ENCODE measurements around the gene GABRG3. TPM values are rescaled to one million over a fixed set of nuclear protein-coding genes. Genes with fewer than 3 reads are reported as not detected.

Gene GABRG3
- total RNA-seq, 1 donor = under 0.01 TPM

GRCh38 chr15:27550635-27551034, 579.7 kb downstream of the GABRG3 start:
- H3K4me1 ChIP-seq (ENCODE audit: insufficient read depth, low read length) = no peaks in the 10 kb centered on the region
- H3K27me3 ChIP-seq (ENCODE audit: insufficient read depth, low read length) = no peaks in the 10 kb centered on the region
- H3K9me3 ChIP-seq (ENCODE audit: low read depth, low read length) = no peaks in the 10 kb centered on the region
- H3K4me3 ChIP-seq (ENCODE audit: low read length) = no peak overlapping the region

DNA sequence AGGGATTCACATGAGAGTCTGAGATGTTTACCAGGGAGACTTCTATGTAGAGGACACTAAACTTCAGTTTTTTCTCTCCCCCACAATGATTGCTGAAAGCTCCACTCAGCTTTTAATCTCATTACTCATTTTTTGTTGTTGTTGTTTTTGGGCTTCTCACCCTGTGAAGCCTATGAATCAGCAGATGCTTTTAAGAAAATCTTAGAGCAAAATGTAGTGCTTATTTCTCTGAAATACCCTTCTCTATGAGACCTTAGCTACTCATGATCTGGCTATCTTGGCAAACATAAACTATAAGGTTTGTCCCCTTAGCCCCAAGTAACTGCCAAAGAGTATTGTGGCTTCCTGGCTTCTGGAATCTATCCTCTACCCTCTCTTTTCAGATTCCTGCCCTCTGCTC, 590.8 kb downstream of the GABRG3 start:
- Histone ChIP-seq H3K9me3 (ENCODE audit: low read depth, low read length) (peaks cover 23% of the 10 kb centered on the region), H3K4me1 (ENCODE audit: insufficient read depth, low read length) (no peaks in the 10 kb centered on the region), H3K27me3 (ENCODE audit: insufficient read depth, low read length) (no peaks in the 10 kb centered on the region), H3K4me3 (ENCODE audit: low read length) (no peak overlapping the region)

- H3K9me3 ChIP-seq (ENCODE audit: low read depth, low read length) = peaks cover 23% of the 10 kb centered on the region
- H3K4me1 ChIP-seq (ENCODE audit: insufficient read depth, low read length) = no peaks in the 10 kb centered on the region
- H3K27me3 ChIP-seq (ENCODE audit: insufficient read depth, low read length) = no peaks in the 10 kb centered on the region
- no peak overlapping the region for H3K4me3 ChIP-seq (ENCODE audit: low read length)
These were observed 592.9 kb downstream of the GABRG3 start for GRCh38 chr15:27563765-27564370.

GRCh38 chr15:27564656-27565055, 593.7 kb downstream of the GABRG3 start:
- H3K4me3 ChIP-seq (ENCODE audit: low read length) = no peak overlapping the region
- peaks cover 16% of the 10 kb centered on the region for H3K9me3 ChIP-seq (ENCODE audit: low read depth, low read length)
- H3K4me1 ChIP-seq (ENCODE audit: insufficient read depth, low read length) = no peaks in the 10 kb centered on the region
- no peaks in the 10 kb centered on the region for H3K27me3 ChIP-seq (ENCODE audit: insufficient read depth, low read length)

DNA sequence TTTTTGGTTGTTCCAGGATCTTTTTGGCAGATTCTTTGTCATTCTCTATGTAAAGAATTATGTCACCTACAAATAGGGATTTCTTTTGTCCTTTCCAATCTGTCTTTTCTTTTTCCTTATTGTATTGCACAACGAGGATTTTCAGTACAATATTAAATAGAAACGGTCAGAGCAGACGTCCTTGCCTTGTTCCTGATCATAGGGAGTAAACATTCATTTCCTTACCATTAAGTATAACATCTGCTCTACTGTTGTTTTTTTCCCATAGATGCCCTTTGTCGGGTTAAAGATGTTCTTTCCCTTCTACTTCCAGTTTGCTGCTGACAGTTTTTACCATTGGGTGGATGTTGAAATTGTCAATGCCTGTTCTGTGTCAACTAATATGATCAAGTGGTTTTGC, 599.8 kb downstream of the GABRG3 start:
- Histone ChIP-seq H3K4me3 (ENCODE audit: low read length) (no peak overlapping the region), H3K9me3 (ENCODE audit: low read depth, low read length) (no peaks in the 10 kb centered on the region)

GRCh38 chr15:27573805-27574485, 603.0 kb downstream of the GABRG3 start:
- Histone ChIP-seq H3K9me3 (ENCODE audit: low read depth, low read length) (no peaks in the 10 kb centered on the region), H3K27me3 (ENCODE audit: insufficient read depth, low read length) (no peaks in the 10 kb centered on the region), H3K4me1 (ENCODE audit: insufficient read depth, low read length) (no peaks in the 10 kb centered on the region), H3K4me3 (ENCODE audit: low read length) (no peak overlapping the region)

More for the DNA sequence above, 599.8 kb downstream of the GABRG3 start:
- Histone ChIP-seq H3K27me3 (ENCODE audit: insufficient read depth, low read length) (no peaks in the 10 kb centered on the region), H3K4me1 (ENCODE audit: insufficient read depth, low read length) (no peaks in the 10 kb centered on the region)

GRCh38 chr15:27574541-27575054, 603.6 kb downstream of the GABRG3 start:
- Histone ChIP-seq H3K9me3 (ENCODE audit: low read depth, low read length) (no peaks in the 10 kb centered on the region), H3K27me3 (ENCODE audit: insufficient read depth, low read length) (no peaks in the 10 kb centered on the region), H3K4me1 (ENCODE audit: insufficient read depth, low read length) (no peaks in the 10 kb centered on the region), H3K4me3 (ENCODE audit: low read length) (no peak overlapping the region)

- no peak overlapping the region for H3K4me3 ChIP-seq (ENCODE audit: low read length)
- H3K9me3 ChIP-seq (ENCODE audit: low read depth, low read length) = no peaks in the 10 kb centered on the region
- no peaks in the 10 kb centered on the region for H3K4me1 ChIP-seq (ENCODE audit: insufficient read depth, low read length)
- H3K27me3 ChIP-seq (ENCODE audit: insufficient read depth, low read length) = no peaks in the 10 kb centered on the region
These were observed 604.5 kb downstream of the GABRG3 start for GRCh38 chr15:27575521-27575920.

DNA sequence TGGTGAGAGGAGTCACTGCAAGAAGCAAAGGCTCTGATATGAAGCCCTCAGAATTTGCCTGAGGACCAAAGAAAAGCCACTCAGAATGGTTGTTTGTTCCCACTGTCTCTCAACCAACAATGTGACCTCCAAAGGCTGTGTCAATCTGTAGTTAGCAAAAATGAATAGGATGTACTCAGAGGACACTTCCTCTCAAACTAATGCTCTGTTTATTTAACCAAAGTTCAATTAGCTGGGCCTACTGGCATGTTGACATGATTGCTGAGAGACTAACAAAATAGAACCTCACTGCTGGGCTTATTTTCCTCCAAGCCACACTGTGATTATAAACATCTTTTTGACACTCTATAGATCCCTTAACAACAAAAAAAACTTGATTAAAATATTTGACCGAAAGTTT, 605.6 kb downstream of the GABRG3 start:
- no peaks in the 10 kb centered on the region for H3K4me1 ChIP-seq (ENCODE audit: insufficient read depth, low read length)
- no peak overlapping the region for H3K4me3 ChIP-seq (ENCODE audit: low read length)
- no peaks in the 10 kb centered on the region for H3K27me3 ChIP-seq (ENCODE audit: insufficient read depth, low read length)
- no peaks in the 10 kb centered on the region for H3K9me3 ChIP-seq (ENCODE audit: low read depth, low read length)

- H3K27me3 ChIP-seq (ENCODE audit: insufficient read depth, low read length) = no peaks in the 10 kb centered on the region
- no peaks in the 10 kb centered on the region for H3K9me3 ChIP-seq (ENCODE audit: low read depth, low read length)
- no peaks in the 10 kb centered on the region for H3K4me1 ChIP-seq (ENCODE audit: insufficient read depth, low read length)
- H3K4me3 ChIP-seq (ENCODE audit: low read length) = no peak overlapping the region
These were observed 608.8 kb downstream of the GABRG3 start for GRCh38 chr15:27579738-27580137.

GRCh38 chr15:27582726-27583410, 611.9 kb downstream of the GABRG3 start:
- H3K4me1 ChIP-seq (ENCODE audit: insufficient read depth, low read length) = no peaks in the 10 kb centered on the region
- no peak overlapping the region for H3K4me3 ChIP-seq (ENCODE audit: low read length)
- H3K27me3 ChIP-seq (ENCODE audit: insufficient read depth, low read length) = no peaks in the 10 kb centered on the region
- H3K9me3 ChIP-seq (ENCODE audit: low read depth, low read length) = no peaks in the 10 kb centered on the region

DNA sequence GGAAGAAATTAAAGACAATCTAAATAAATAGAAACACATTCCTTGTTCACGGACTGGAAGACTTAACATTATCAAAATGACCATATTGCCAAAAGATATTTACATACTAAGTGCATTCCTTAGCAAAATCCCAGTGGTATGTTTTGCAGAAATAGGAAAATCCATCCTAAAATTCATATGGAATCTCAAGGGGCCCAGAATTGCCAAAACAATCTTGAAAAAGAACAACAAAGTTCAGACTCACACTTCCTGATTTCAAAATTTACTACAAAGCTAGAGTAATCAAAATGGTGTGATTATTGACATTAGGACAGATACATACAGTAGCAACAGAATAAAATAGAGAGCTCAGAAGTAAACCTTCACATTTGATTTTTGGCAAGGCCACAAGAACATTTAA, 612.7 kb downstream of the GABRG3 start:
- H3K4me3 ChIP-seq (ENCODE audit: low read length) = no peak overlapping the region
- no peaks in the 10 kb centered on the region for H3K4me1 ChIP-seq (ENCODE audit: insufficient read depth, low read length)
- H3K9me3 ChIP-seq (ENCODE audit: low read depth, low read length) = no peaks in the 10 kb centered on the region
- no peaks in the 10 kb centered on the region for H3K27me3 ChIP-seq (ENCODE audit: insufficient read depth, low read length)

- Histone ChIP-seq H3K4me3 (ENCODE audit: low read length) (no peak overlapping the region), H3K27me3 (ENCODE audit: insufficient read depth, low read length) (no peaks in the 10 kb centered on the region), H3K4me1 (ENCODE audit: insufficient read depth, low read length) (no peaks in the 10 kb centered on the region), H3K9me3 (ENCODE audit: low read depth, low read length) (no peaks in the 10 kb centered on the region)
These were observed 614.2 kb downstream of the GABRG3 start for GRCh38 chr15:27585041-27585640.

- no peaks in the 10 kb centered on the region for H3K4me1 ChIP-seq (ENCODE audit: insufficient read depth, low read length)
These were observed 616.8 kb downstream of the GABRG3 start for GRCh38 chr15:27587810-27588209.

DNA sequence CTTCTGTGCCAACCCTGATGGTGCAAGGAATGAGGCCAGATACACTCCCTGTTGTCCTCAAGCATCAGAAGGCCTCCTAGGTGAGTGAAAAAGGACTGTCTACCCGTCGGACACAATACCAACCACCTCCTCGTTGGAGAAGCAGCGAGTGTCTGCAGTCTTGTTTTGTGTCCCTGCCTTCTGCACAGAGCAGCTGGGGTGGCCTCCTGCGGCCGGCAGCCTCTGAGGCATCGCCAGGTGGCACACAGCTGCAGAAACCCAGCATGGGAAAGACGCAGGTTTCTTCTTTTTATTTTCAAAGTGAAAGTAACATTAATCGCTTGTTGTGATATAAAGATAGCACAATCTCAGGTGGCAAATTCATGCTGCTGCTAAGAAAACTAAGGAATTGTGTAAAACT, 618.3 kb downstream of the GABRG3 start:
- H3K27me3 ChIP-seq (ENCODE audit: insufficient read depth, low read length) = no peaks in the 10 kb centered on the region
- H3K9me3 ChIP-seq (ENCODE audit: low read depth, low read length) = no peaks in the 10 kb centered on the region
- H3K4me1 ChIP-seq (ENCODE audit: insufficient read depth, low read length) = no peaks in the 10 kb centered on the region
- H3K4me3 ChIP-seq (ENCODE audit: low read length) = no peak overlapping the region

More at GRCh38 chr15:27587810-27588209, 616.8 kb downstream of the GABRG3 start:
- Histone ChIP-seq H3K27me3 (ENCODE audit: insufficient read depth, low read length) (no peaks in the 10 kb centered on the region), H3K4me3 (ENCODE audit: low read length) (no peak overlapping the region), H3K9me3 (ENCODE audit: low read depth, low read length) (no peaks in the 10 kb centered on the region)
